Measurements from ENCODE around the gene CRHR2.
"Not testable (repeated sequence)": the region's sequence is repeated elsewhere in the genome, so short reads cannot be mapped to it uniquely, and the experiment has no call there.

Gene CRHR2

DNA sequence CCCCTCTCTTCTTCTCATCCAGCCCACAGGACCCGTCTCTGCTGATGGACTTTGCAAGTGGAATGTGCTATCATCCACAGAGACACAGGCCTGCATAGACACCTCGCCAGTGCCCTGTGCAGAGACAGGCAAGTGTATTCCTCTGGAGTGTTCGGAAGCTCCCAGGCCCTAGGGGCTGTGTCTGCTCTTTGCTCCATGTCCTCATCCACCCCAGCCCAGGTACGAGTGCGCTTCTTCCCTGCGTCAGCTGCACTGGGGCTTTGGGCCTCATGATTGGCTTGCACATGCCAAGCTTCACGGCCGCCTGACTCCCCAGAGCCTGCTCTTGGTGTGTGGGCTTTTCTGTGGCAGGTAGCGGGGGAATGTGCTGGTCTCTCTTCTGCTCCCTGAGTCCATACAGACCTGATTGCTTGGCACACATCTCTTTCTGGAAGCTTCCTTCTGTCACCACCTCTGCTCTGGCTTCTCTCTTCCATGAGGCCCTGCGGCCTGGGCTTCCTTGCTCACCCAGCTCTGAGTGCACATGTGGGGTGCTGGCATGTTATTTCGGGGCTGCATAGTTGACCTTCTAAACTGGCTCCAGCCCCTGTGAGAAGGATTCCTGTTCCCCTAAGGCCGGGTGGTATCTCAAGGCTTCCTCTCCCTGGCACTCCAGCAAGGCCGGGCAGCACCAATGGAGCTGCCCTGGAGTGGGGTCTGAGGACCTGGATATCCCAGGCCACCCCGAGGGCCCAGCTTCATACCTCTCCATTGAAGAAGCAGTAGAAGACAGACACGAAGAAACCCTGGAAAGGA lies 27.8 kb downstream of the CRHR2 start:
- no peak for DNase-seq (ENCODE audit: low read depth in 2 of 2)

- no peak for DNase-seq (ENCODE audit: low read depth in 2 of 2)
These were observed 29.3 kb downstream of the CRHR2 start for GRCh38 chr7:30652698-30653641.

- no peak for DNase-seq (ENCODE audit: low read depth in 2 of 2)
These were observed 30.1 kb downstream of the CRHR2 start for GRCh38 chr7:30652132-30652531.

GRCh38 chr7:30650421-30650808 lies 31.8 kb downstream of the CRHR2 start:
- DNase-seq (ENCODE audit: low read depth in 2 of 2), result no peak

- DNase-seq (ENCODE audit: low read depth in 2 of 2), result no peak
These were observed 32.4 kb downstream of the CRHR2 start for GRCh38 chr7:30649717-30650420.

- DNase-seq (ENCODE audit: low read depth in 2 of 2), result no peak
These were observed 33.3 kb downstream of the CRHR2 start for GRCh38 chr7:30648744-30649540.

DNA sequence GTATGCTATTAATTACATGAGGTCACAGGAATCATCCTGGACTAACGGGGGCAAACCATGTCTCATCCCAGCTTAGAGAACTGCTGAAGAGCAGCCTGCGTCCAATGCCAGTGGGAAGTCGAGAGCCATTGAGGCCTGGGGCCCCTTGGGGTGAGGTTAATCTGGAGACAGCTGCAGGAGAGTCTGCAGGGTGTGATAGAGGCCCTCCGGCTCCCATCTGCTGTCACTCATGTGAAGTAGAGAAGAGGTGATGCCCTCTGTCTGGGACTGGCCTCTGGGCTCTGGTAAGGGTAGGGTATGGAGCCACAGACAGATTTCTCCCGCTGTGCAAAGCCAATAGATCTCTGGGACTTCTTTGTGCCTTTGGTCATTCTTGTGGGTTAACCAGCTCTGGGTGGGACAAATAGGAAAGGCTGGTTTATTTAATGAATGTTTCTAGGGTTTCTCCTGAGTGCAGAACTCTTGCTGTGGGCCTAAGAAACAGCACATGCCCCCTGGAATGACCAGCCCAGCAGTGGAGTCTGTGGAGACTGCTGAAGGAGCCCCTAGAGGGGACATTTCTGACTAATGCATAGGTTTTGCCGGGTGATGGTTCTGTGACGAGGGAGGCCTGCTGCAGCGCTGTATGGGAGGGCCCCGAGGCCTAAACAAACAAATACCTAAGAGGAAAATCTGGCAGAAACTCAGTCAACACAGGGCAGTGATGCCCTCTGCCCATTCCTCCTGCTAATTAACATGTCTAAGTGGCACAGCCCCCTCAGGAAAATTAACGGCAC lies 34.5 kb downstream of the CRHR2 start:
- DNase-seq (ENCODE audit: low read depth in 2 of 2), result no peak

DNA sequence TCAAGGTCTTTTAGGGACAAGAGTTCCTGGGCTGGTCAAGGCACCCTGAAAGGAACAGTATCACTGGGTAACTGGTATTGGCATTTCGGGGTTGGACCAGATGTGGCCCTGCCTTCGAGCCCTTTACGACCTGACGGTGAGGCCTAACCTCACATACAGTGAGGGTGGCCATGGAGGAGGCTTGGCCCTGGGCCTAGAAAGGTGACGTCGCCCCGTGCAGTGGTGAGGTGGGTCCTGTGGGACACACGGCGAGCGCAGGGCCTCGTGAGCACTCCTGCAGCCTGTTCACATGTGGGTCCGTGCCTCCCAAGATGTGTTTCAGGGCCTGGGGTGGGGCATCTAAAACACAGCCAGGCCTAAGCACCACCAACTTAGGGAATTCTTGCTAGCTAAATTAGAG lies 36.1 kb downstream of the CRHR2 start:
- DNase-seq (ENCODE audit: low read depth in 2 of 2), result no peak

DNA sequence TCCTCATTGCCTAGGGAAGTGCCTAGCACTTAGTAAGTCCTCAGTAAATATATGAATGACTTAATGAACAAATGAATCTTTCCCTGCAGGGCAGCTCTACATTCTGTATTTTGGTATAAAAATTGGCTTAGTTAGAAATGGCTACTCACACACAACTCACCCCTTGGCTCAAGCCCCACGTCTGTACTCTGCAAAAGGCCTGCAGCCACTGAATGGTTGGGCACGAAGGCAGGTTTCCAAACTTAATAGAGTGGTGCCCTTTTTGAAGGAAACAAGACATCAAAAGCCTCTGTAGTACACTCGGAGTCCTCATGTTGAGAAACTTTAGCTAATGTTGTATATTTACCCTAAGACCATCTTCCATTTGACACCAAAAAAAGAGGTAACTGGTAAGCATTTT lies 36.6 kb downstream of the CRHR2 start:
- no peak for DNase-seq (ENCODE audit: low read depth in 2 of 2)

DNA sequence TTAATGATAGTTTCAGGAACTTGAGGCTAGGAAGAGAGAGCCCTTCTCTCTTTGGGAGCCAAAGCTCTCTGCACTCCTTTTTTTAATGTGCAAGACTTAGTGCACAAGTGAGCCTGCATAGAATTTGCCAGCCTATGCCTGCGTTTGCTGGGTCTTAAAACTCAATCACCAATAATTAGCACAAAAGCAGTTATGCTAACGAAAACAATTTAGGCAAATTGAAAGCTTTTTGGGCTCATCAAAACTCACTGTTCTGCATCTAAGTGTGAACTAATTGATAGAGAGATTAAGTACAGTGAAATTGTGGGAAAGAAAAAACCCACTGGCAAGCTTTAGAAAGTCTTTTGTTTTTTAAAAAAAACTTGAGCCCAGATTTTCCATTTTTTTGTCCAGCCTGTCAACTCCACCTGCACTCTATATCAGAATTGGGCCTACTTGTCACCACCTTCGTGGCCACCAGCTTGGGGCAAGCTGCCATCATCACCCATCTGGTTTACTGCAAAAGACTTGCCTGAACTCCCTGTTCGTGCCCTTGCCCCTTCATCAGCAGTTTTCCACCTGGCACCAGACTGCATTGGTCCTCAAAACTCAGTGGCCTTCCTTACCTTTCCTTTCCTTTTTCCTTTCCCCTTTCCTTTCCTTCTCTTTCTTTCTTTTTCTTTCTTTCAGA lies 37.8 kb downstream of the CRHR2 start:
- DNase-seq (ENCODE audit: low read depth in 2 of 2), result no peak

DNA sequence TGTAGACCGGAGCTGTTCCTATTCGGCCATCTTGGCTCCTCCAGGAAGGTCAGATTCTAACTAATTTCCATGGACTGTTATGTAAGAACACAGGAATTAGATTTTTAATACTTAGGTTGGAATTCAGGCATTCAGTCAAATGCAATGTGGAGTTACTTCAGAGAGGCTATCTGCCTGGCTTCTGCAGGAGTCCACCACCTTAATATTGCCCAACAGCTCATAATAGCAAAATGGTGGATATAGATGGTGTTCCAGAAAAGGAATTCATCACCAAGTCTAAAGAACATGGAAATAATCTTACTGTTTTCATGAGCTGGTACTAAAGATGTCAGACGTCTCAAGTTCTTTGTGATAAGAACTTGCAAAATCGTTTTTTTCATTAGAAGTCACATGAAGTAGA lies 39.5 kb downstream of the CRHR2 start:
- no peak for DNase-seq (ENCODE audit: low read depth in 2 of 2)

GRCh38 chr7:30642322-30642721 lies 39.9 kb downstream of the CRHR2 start:
- DNase-seq (ENCODE audit: low read depth in 2 of 2), result not testable (repeated sequence)

- DNase-seq (ENCODE audit: low read depth in 2 of 2), result no peak
These were observed 46.5 kb downstream of the CRHR2 start for GRCh38 chr7:30635798-30636197.

GRCh38 chr7:30634634-30635201 lies 47.5 kb downstream of the CRHR2 start:
- DNase-seq (ENCODE audit: low read depth in 2 of 2), result no peak

- no peak for DNase-seq (ENCODE audit: low read depth in 2 of 2)
These were observed 48.0 kb downstream of the CRHR2 start for GRCh38 chr7:30634193-30634626.

DNA sequence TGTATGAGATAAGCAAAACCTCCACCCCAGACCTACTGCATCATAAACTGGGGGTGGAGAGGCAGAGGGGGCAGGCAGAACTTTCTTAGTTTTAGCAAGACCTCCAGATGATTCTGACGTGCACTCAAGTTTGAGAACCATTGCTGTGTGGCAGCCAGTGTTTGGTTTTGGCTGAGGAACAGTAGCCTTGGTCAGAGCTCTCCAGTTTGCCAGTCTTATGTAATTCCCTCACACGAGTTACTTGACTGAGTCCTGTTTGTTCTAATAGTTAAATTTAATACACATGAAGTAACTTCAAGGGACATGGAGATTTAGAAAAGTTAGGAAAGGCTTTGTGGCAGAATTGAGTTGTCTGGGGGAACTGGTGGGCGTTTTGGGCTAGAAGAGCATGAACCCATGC lies 49.0 kb downstream of the CRHR2 start:
- no peak for DNase-seq (ENCODE audit: low read depth in 2 of 2)

DNA sequence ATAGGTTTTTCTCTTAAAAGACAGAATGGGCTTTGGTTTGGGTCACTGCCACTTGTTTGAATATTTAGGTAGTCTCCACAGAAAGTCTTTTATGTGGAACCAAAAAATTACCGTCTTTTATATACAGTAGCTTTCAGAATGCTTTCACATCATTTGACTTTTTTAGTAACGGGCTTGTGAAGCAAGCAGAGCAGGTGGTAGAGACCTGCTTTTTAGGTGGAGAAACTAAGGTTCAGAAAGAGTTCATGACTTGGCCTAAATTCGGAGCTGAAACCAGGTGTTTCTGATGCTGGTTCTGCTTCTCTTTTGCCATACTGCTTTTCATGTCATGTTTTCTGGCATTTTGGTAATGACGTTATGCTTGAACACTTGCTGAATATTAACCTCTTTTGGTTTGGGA lies 51.3 kb downstream of the CRHR2 start:
- no peak for DNase-seq (ENCODE audit: low read depth in 2 of 2)

- no peak for DNase-seq (ENCODE audit: low read depth in 2 of 2)
These were observed 55.2 kb downstream of the CRHR2 start for GRCh38 chr7:30627026-30627425.

GRCh38 chr7:30625283-30625682 lies 57.0 kb downstream of the CRHR2 start:
- no peak for DNase-seq (ENCODE audit: low read depth in 2 of 2)

DNA sequence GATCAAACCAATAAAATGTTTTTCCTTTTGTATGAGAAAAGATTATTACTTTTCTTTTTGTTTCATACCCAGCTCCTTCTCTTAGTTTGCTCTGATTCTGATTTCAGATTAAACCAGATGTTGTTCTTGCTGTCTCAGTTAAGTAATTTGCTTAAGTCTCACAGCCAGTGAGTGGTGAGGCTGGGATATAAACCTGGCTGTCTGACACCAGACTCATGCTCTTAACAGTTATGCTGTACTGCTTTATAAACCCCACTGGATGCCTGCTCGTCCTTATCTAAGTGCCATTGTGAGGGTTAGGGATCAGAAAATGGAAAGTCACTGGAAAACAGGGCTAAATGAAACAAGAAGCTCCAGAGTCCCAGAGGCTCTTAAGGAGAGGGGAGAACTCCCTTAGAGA lies 63.3 kb downstream of the CRHR2 start:
- DNase-seq (ENCODE audit: low read depth in 2 of 2), result no peak

Data from stimulated activated CD8-positive, alpha-beta memory T cell treated with anti-CD3 and anti-CD28 coated beads, Interleukin-2, amount 100 ng/mL, for 1 hour (primary cell).